HG03558 (cell line): ENCODE data around the gene PSMG4.

Source experiments
- ATAC-seq: cut with Tn5 transposase; IDR thresholded peaks from one replicate; pipeline ENCODE4 v1.9.1; 2021; ENCODE audit warnings: moderate number of reproducible peaks; ENCODE audit not compliant: unreplicated experiment; ENCODE audit errors: extremely low read depth

Gene PSMG4

DNA sequence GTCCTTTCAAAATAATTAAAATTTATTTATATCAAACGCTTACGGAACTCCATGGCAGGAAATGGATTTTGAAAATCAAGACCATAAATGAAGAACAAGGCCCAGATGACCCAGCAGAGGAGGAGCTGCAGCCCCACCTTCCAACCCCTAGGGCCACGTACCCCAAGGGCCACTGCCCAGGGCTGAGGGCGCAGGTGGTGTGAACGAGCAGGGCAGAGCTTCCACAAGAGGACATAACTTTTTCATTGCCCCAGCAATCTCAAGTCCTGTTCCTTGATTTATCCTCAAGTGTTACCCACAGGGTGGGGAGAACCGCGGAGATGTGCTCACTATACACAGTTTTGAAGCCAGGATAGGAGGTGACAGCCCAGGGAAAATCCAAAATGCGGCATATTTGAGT, 42.8 kb downstream of the PSMG4 start:
- no peak for ATAC-seq

GRCh38 chr6:3303795-3304411, 45.2 kb downstream of the PSMG4 start:
- ATAC-seq, result no peak

GRCh38 chr6:3304500-3305215, 45.9 kb downstream of the PSMG4 start:
- ATAC-seq, result no peak

GRCh38 chr6:3305216-3305565, 46.4 kb downstream of the PSMG4 start:
- no peak for ATAC-seq

- ATAC-seq, result no peak
Measured at GRCh38 chr6:3305831-3306230, 47.1 kb downstream of the PSMG4 start.

- ATAC-seq, result no peak
Measured at GRCh38 chr6:3306848-3307247, 48.1 kb downstream of the PSMG4 start.

DNA sequence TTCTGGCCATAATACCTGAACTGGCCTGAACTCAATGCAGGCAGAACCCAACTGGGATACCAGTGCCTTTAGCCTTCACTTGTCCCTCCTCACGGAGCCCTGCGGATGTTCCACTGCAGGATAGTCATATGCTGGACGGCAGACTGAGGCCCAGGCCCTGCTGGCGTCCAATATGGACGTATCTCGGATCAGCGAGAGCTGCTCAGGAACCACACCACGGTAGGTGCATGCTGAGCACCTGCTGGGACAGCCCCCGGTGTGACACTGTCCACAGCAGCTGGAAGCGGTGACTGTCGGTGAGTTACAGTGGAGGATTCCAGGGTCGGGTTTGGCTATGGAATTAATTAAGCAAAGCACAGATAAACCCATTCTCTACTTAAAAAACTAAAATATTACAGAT, 48.7 kb downstream of the PSMG4 start:
- ATAC-seq, result no peak

- ATAC-seq, result no peak
Measured at GRCh38 chr6:3308106-3308505, 49.4 kb downstream of the PSMG4 start.

DNA sequence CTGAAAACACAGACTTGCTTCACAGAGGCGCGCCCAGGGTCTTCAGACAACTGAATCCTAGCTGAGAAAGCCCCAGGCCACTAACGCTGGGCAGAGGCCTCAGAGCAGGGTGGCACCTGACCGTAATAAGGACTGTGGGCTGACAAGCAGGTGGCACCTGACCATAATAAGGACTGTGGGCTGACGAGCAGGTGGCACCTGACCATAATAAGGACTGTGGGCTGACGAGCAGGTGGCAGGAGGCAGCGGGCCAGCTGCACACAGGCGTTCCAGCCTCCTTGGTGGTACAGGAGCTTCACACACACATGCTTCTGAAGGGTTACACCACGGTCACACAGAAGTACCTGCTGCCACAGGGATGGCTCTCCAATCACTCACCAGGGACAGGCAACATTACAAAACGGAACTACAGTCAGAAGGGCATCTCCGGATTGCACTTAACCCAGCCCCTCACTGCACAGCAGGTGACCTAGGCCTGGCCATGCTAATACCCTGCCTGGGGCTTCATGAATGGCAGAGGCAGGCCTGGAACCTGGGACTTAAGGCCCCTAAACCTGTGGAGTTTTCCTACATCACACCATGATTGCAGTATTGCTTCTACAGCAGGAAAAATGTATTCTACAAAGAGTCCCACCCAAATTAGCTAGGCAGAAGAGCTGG, 50.8 kb downstream of the PSMG4 start:
- no peak for ATAC-seq

DNA sequence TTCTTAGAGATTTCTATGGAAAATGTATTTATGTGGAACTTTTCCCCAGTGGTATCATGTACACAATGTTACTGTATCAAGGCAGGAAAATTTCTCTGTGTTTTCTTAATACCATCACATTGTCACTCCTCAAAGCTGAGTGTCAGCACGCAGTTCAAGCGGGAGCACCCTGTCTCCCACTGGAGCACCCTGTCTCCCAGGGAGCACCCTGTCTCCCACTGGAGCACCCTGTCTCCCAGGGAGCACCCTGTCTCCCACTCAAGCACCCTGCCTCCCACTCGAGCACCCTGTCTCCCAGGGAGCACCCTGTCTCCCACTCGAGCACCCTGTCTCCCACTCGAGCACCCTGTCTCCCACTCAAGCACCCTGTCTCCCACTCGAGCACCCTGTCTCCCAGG, 51.3 kb downstream of the PSMG4 start:
- no peak for ATAC-seq

GRCh38 chr6:3310703-3311102, 52.0 kb downstream of the PSMG4 start:
- no peak for ATAC-seq

DNA sequence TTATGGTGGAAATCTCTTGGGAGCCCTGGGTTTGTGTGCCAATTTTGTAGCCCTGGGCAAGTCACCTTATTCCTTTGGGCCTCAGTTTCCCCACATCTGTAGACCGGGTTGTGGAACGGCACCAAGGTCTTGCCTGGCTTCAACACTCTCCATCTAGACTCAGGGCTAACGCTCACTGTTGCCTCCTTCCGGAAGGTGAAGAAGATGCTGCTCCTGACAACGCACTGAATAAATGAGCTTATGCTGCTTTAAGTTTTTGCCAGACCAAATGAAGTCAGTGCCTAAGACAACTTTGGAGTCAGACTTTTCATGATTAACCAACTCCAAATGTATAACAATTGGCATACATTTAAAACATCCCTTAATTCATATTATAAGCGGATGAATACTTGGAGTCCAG, 53.1 kb downstream of the PSMG4 start:
- no peak for ATAC-seq

DNA sequence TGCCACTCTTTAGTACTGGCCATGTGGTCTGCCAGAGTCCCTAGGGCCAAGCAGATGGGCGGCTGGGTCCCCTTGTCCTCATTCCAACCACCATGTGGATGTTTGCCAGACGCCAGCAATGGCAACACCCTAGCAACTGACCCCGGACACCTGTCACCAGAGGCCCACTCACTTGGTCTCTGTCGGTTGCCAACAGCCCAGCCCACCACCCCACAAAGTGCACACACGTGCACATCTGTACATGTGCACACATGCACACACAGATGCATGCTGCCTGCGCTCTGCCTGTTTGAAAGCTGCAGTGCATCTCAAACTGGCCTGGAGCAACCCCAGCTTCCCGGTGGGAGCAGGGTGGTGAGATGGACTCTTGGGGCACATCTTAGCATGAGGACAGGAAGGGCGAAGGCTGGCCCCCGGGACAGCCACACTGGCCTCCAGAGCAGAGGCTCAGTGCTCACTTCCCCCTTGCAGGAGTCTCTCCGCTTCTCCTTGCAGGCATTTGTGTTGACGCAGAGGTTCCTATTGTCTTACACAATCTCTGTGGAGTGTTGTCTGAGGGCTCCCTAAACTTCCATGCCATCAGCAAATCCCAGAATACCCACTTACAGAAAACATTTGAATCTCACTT, 54.0 kb downstream of the PSMG4 start:
- no peak for ATAC-seq

GRCh38 chr6:3314176-3314575, 55.4 kb downstream of the PSMG4 start:
- no peak for ATAC-seq

DNA sequence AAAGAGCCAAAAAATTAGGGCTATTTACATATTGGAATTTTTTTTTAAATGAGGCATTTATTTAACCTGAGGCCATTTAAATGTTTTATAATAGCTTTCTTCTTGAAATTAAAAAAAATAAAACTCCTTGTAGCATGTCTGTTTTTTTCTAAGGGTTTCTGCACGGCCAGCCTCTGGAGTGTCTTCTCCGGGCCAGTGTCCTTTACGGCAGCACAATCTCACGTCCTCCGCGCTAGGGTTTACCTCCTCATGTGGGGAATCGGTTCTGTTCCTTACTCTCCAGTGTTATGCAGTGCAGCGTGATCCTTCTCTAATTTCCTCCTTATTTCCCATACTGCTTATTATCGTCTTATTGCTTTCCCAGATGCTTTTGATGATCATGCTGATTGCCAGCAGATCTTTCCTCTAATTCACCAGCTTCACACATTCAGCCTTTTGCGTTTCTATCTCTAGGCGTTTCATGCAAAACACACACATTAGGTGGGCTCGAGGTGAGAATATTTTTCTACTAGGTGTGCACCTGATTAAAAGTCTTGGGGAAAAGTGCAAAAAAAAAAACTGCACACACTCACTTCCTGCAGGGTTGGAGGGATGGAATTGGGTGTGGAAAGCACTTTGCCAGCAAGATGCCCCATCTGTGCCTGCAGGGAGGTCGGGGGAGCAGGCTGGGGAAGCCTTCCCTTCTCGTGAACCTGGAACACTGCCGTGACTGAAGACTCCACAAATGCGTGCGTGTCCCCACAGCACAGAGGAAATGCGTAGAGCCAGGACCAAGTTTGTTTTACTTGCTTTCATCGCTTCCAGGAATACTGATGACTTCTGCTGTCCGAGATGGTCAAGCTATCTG, 56.1 kb downstream of the PSMG4 start:
- ATAC-seq, result no peak

- ATAC-seq, result no peak
Measured at GRCh38 chr6:3315841-3316240, 57.1 kb downstream of the PSMG4 start.

GRCh38 chr6:3316331-3316730, 57.6 kb downstream of the PSMG4 start:
- no peak for ATAC-seq

DNA sequence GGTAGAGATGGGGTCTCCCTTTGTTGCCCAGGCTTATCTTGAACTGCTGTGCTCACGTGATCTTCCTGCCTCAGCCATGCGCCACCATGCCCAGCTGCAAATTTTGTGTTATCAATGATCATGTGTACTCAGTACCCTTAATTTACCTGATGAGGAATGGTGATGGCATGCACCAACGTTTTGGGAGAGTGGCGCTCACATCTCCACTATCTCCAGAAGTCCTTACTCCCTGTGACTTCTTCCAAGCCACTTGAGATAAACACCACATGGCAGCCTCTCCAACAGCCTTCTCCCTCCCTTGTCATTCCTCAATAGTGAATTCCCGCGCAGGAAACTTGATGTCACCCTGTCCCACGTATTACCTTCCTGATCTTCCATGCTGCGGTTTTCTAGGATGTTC, 58.1 kb downstream of the PSMG4 start:
- no peak for ATAC-seq
